ENCODE results near the gene CHD9. TPM values are rescaled to one million over a fixed set of nuclear protein-coding genes. Genes with fewer than 3 reads are reported as not detected.

CHD9 gene
- total and polyA plus RNA-seq, 9 of the 15 experiments (the other 6 are each of a cell fraction or from before 2014, with no cell fraction given), result 29.0 to 69.3 (median 40.6) TPM

- TF ChIP-seq ZHX1 (conservative IDR thresholded peaks at IDR 0.05; ENCODE audit: low read length) (no peak), ZNF384 (IDR thresholded peaks at IDR 0.05; ENCODE audit: low read depth, low read length) (no peak), BACH1 (tag; IDR thresholded peaks at IDR 0.05) (no peak), NFYB (IDR thresholded peaks at IDR 0.05; ENCODE audit: extremely low read depth, insufficient read length) (no peak), SMC3 (conservative IDR thresholded peaks at IDR 0.05; ENCODE audit: insufficient read depth, low read depth, low read length) (no peak), PRPF4 (IDR thresholded peaks at IDR 0.05; ENCODE audit: insufficient read depth, low read depth, low read length, poor library complexity, severe bottlenecking) (no peak)
- TF ChIP-seq, protein P1, sequence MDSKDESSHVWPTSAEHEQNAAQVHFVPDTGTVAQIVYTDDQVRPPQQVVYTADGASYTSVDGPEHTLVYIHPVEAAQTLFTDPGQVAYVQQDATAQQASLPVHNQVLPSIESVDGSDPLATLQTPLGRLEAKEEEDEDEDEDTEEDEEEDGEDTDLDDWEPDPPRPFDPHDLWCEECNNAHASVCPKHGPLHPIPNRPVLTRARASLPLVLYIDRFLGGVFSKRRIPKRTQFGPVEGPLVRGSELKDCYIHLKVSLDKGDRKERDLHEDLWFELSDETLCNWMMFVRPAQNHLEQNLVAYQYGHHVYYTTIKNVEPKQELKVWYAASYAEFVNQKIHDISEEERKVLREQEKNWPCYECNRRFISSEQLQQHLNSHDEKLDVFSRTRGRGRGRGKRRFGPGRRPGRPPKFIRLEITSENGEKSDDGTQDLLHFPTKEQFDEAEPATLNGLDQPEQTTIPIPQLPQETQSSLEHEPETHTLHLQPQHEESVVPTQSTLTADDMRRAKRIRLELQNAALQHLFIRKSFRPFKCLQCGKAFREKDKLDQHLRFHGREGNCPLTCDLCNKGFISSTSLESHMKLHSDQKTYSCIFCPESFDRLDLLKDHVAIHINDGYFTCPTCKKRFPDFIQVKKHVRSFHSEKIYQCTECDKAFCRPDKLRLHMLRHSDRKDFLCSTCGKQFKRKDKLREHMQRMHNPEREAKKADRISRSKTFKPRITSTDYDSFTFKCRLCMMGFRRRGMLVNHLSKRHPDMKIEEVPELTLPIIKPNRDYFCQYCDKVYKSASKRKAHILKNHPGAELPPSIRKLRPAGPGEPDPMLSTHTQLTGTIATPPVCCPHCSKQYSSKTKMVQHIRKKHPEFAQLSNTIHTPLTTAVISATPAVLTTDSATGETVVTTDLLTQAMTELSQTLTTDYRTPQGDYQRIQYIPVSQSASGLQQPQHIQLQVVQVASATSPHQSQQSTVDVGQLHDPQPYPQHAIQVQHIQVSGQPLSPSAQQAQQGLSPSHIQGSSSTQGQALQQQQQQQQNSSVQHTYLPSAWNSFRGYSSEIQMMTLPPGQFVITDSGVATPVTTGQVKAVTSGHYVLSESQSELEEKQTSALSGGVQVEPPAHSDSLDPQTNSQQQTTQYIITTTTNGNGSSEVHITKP (IDR thresholded peaks at IDR 0.05; ENCODE audit: partially characterized antibody), result no peak
Measured at GRCh38 chr16:53085369-53085843, 30.6 kb downstream of the CHD9 start (continued).
